RCC 7860 (cell line): ENCODE measurements around the gene GJB5.
"Not testable (repeated sequence)": the region's sequence is repeated elsewhere in the genome, so short reads cannot be mapped to it uniquely, and the experiment has no call there.

Source experiments
- DNase-seq: peaks from one replicate; pipeline ENCODE4 v3.0.0-alpha.2; 2015; ENCODE audit warnings: low spot score
- FAIRE-seq: peaks from 2 replicates; lab custom pipeline; 2012; peaks lifted over from hg19 to GRCh38; lab: Jason Lieb, UNC

GJB5 gene

DNA sequence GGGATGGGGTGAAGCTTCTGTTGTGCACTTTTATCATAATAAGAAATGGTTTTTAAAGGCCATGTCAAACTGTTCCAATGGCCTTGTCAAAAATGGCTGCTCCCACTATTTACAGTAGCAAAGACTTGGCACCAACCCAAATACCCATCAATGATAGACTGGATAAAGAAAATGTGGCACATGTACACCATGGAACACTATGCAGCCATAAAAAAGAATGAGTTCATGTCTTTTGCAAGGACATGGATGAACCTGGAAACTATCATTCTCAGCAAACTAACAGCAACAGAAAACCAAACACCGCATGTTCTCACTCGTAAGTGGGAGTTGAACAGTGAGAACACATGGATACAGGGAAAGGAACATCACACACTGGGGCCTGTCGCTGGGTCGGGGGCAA lies 18.3 kb downstream of the GJB5 start:
- not testable (repeated sequence) for FAIRE-seq, DNase-seq

DNA sequence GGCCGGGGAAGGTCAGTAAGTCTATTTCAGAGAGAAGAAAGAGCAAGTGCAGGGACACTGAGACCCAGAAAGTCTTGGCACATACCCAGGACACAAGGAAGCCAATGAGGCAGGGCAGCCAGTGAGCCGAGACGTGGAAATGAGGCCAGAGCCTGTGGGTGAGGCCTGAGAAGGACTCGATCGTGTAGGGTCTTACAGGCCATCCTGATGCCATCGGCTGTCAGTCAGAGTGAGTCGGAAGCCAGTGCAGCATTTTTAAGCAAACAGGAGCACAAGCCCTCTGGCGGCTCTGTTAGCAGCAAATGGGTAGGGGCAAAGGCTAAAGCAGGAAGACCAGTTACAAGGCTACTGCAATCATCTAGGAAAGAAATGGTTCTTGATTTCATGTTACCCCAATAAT lies 20.1 kb downstream of the GJB5 start:
- no peak for DNase-seq
- FAIRE-seq: no peak

DNA sequence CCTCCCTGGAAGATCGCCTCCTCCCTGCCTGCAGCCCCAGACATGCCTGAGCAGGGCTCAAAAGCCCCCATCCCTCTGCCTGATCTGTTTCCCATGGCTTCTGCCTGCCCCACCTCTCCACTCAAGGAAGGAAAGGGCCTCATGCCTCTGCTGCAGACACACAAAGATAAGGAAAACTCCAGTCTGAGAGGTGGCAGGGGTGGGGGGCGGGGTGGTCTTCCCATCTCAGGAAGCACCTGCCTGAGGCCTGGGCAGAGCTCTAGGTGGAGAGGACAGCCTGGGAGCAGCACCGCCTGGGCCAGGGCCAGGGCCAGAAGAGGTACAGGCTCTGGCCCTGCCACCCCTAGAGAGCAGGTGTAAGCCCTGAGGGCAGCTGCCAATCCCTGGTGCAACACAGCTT lies 22.1 kb downstream of the GJB5 start:
- DNase-seq (no peak), FAIRE-seq (no peak)

DNA sequence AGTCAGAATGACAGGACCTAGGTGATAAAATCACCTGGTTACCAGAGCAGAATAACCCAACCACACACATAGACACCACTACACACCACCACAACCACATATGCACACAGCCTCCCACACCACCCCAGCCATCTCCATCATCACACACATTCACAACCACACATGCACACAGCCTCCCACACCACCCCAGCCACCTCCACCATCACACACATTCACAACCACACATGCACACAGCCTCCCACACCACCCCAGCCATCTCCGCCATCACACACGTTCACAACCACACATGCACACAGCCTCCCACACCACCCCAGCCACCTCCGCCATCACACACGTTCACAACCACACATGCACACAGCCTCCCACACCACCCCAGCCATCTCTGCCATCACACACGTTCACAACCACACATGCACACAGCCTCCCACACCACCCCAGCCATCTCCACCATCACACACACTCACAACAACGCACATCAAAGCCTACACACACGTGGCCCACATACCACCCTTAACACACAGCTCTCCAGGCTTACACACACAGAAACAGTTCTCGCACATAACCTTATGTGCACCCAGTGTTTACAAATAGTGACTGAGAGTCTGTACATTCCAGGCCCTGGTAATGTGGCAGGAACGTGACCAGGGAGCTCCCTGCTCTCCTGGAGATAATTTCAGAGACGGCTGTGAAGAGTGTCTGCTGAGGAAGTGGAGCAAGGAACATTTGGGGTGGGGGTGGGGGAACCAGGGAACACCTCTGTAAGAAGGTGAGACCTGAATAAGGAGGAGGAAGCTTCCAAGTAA lies 22.9 kb downstream of the GJB5 start:
- DNase-seq (no peak), FAIRE-seq (no peak)

DNA sequence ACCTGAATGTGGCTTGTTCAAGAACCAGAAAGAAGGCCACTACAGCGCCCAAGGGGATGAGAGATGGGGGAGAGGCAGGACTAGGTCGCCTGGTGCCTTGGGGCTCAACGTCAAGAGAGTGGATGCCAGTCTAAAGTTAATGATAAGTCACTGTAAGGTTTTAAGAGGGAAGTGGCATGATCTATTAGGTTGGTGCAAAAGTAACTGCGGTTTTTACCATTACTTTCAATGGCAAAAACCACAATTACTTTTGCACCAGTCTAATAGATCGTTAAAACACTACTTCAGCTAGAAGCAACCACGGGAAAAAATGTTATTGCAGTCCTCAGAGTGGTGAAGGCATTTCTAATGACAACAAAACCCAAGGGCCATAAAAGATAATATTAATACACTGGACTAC lies 23.5 kb downstream of the GJB5 start:
- no peak for DNase-seq
- no peak for FAIRE-seq

DNA sequence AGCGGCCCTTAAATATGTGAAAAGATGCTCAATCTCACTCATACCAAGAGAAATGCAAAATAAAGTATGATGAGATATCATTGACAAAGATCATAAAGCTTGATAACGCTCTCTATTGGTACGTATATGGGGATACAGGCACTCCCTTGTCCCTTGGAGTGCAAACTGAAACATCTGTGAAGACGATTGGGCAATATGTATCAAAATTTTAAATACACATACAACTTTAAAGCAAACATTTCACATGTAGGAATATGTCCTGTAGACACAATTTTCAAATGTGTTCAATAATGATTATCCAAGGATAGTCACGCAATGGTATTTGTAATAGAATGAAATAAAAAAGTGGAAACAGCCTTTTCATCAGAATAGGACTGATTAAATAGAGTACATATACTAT lies 24.2 kb downstream of the GJB5 start:
- FAIRE-seq (no peak), DNase-seq (no peak)

DNA sequence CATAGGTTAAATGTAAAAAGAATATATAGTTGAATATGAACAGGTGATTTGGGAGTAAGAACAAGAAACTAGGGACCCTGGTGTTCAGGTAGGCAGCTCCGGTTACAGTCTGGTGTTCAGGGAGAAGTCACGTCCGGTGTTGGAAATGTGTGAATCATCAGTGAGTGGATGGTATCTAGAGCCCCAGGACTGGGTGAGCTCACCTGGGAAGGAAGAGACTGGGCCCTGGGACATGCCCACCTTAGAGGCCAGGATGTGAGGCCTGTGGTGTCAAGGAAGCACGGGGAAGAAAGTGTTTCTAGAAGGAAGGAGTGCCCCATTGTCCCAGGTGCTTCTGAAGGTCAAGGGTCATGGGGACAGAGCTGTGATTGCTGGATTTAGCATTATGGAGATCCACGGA lies 24.7 kb downstream of the GJB5 start:
- FAIRE-seq (no peak), DNase-seq (no peak)

DNA sequence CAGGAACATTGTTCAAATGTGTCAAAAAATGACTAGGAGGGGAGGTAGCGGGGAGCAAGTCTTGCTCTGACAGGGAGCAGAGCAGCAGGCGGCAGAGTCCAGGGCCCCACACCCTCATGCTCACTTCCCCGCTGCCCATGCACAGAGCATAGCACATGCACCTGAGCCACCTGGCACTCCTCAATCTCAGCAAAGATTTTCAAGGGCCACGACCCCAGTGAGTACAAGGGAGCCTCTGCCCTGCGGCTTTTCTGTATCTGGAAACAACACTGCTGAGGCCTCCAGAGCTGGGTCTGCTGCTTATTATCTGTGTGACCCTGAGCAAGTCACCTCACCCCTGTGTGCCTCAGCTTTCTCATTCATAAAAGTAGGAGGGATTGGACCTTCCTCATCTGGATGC lies 25.1 kb downstream of the GJB5 start:
- FAIRE-seq: no peak
- no peak for DNase-seq

DNA sequence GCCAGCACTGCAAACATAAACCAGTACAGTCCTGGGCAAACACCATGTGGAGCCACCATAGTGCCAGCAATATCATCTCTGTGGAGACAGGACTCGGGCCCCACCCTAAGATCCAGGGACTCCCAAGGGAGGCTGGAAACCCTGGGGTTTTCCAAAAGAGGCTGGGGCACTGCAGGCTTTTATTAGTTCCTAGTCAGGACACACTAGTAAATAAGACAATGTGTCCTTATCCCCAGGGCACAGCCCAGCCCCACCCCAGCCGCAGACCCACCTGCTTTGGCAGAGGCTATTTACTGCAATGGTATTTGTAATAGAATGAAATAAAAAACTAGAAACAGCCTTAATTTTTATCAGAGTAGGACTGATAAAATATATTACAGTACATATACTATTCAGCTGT lies 25.7 kb downstream of the GJB5 start:
- no peak for FAIRE-seq

DNA sequence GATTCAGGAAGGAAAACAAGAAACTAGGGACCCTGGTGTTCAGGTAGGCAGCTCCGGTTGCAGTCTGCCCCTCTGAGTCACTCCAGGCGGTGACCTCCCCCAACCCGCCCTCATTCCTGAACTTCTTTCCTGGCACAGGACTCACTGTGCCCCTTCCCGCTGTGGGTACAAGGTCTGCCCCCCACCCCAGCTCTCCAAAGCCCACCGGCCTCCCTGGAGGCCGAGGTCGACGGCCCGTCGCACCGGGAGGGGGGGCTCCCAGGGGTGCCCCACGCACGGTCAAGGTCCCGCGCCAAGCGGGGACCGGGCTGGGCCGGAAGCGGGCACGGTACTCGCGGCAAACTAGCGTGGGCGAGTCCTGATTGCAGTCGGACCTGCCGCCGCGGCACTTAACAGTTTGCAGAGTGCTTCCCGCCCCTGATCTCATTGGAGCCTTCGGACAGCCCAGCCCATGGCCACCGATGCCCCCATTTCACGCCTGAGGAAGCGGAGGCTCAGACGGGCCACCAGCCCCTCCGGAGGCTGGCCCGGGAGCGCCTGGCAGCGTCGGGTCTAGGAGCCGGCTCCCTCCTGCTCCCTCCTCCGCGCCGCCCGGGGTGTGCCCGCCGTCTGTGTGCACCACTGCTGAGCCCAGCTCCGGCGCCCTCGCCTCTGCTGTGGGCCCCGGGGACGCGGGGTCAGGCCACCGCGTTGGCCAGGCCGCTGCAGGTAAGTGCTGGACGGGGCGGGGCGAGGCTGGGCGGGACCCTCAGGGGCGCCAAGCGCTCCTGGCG lies 26.4 kb downstream of the GJB5 start, which contains the start of gene GJB3:
Gene GJB3, plus strand, starts transcription at position 144 of the 773 bp plus-strand sequence. CDS start 3,549 bp downstream, outside the sequence.
- FAIRE-seq: no peak

More for the DNA sequence above, 25.7 kb downstream of the GJB5 start:
- no peak for DNase-seq

DNA sequence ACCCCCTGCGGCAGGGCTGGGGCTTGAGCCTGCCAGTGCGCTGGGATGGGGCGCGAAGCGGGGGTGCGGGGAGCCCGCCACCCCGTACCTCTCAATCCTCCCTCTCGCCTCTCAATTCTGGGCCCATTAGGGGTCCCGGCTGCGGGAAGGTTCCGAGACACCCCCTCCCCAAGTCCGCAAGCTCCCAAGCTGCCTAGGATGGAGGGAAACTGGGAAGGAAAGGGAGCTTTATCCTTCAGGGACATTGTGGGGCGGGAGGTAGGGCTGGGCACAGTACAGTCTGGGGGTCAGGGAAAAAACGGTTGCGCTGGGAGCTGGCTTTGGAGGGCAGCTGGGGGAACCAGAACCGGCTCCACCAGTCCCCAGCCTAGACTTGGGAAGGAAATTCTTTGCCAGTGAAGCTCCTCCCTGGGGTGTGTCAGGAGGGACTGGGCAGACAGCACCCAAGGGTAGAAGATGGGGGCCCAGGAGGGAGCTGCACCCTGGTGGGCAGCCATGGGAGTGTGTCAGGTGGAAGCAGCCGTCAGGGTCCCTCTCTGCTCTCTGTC lies 27.1 kb downstream of the GJB5 start:
- FAIRE-seq (no peak), DNase-seq (no peak)

More for the DNA sequence above, 26.4 kb downstream of the GJB5 start, which contains the start of gene GJB3:
- DNase-seq: no peak

DNA sequence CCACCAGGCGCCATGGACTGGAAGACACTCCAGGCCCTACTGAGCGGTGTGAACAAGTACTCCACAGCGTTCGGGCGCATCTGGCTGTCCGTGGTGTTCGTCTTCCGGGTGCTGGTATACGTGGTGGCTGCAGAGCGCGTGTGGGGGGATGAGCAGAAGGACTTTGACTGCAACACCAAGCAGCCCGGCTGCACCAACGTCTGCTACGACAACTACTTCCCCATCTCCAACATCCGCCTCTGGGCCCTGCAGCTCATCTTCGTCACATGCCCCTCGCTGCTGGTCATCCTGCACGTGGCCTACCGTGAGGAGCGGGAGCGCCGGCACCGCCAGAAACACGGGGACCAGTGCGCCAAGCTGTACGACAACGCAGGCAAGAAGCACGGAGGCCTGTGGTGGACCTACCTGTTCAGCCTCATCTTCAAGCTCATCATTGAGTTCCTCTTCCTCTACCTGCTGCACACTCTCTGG lies 29.9 kb downstream of the GJB5 start:
- FAIRE-seq: no peak
- DNase-seq: no peak

DNA sequence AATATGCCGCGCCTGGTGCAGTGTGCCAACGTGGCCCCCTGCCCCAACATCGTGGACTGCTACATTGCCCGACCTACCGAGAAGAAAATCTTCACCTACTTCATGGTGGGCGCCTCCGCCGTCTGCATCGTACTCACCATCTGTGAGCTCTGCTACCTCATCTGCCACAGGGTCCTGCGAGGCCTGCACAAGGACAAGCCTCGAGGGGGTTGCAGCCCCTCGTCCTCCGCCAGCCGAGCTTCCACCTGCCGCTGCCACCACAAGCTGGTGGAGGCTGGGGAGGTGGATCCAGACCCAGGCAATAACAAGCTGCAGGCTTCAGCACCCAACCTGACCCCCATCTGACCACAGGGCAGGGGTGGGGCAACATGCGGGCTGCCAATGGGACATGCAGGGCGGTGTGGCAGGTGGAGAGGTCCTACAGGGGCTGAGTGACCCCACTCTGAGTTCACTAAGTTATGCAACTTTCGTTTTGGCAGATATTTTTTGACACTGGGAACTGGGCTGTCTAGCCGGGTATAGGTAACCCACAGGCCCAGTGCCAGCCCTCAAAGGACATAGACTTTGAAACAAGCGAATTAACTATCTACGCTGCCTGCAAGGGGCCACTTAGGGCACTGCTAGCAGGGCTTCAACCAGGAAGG lies 30.5 kb downstream of the GJB5 start:
- no peak for FAIRE-seq
- DNase-seq: no peak

DNA sequence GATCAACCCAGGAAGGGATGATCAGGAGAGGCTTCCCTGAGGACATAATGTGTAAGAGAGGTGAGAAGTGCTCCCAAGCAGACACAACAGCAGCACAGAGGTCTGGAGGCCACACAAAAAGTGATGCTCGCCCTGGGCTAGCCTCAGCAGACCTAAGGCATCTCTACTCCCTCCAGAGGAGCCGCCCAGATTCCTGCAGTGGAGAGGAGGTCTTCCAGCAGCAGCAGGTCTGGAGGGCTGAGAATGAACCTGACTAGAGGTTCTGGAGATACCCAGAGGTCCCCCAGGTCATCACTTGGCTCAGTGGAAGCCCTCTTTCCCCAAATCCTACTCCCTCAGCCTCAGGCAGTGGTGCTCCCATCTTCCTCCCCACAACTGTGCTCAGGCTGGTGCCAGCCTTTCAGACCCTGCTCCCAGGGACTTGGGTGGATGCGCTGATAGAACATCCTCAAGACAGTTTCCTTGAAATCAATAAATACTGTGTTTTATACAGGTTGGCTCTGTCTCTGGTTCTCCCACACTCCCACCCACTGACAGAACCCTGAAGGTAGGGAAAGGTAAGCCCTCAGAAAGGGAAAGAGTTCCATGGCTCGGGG lies 31.1 kb downstream of the GJB5 start:
- FAIRE-seq (no peak), DNase-seq (no peak)

DNA sequence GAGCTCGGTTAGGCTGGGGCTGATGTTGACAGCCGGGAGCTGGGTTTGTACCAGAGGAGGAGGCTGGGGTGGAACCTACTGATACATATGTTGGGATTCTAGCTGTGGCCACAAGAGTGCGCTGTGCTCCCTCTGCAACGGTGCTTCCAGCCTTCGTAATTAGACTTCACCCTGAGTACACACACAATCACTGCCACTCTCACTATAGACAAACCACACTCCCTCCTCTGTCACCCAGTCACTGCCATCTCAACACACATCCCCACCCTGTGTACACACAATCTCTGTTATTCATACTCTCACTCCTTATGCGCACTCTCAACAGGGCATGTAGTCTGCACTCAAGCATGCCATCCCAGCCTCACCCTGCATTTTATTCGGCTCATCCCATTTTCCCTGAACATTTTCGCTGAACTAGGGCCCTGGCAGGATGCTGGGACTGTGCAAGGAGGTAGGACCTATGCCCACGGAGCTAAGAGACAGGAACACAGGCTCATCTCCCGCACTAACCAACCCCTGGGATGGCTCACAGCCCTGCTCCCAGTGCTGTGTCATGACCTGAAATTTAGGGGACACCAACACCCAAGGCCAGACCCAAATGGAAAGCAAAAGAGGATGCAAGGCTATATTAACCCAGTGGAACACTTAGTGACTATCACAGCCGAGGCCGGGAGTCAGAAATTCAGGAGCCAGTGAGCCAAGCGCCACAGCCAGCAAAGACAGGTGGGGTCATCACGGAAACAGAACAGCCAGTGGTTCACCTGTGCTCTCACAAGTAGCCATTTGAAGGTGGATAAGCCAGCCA lies 31.9 kb downstream of the GJB5 start:
- DNase-seq: peak; percentile 60
- no peak for FAIRE-seq

DNA sequence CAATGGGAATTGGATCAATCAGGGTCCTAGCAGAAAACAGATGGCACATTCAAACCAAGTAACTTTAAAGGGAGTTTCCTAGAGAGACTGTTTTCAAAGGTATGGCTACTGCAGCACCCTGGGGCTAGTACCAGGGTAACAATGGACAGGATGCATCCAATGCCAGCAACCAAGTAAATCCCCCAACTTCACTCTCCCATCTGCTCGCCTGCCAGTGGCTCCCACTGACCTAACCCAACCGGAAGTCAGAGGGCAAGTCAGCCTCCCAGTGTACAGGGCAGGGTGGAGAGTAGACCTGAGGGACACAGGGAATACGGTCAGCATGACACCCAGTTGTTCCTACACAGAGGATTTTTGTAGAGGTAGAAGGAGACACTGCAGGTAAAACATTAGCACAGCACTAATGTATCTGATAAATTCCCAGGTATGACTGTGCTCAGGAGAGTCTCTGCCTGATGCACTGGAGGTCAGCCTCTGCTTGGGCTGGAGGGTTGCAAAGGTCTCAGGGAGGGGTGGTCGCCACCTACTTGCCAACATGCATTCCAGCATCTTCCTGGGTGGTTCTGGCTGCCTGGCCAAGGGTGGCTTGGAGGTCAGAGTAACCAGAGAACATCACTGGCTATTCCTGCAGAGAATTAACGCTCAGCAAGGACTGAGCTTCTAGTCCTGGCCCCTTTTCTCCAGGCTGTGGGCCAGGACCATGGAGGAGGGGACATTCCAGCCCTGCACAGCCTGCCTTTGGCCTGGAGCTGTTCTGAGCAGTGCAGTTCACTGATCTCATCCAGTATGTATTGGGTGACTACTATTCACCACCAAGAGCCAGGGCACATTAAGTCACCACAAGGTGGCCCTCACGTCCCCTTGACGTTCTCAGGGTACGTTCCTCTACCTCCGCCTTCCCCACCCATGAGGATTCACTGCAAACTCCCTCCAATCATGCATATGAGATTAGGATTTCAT lies 32.9 kb downstream of the GJB5 start:
- no peak for FAIRE-seq

DNA sequence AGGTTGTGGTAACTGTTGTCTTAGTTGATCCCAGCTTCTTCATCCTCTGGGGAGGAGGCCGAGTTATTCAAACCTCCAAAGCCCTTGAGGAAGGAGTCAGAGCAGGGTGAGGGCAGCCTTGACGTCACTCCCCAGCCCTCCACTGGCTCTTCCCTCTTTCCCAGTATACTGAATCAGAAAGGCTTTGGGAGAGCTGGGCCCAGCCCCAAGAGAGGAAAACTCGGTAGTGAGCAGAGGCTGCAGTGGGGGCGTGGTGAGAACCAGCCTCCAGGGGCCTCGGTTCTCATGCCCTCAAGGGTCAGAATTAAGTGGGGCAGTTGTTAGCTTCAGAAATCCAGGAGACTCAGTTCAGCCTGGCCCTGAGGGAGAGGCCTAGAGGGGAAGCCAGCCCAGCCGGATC lies 36.1 kb downstream of the GJB5 start:
- no peak for FAIRE-seq

More for the DNA sequence above, 32.9 kb downstream of the GJB5 start:
- no peak for DNase-seq

DNA sequence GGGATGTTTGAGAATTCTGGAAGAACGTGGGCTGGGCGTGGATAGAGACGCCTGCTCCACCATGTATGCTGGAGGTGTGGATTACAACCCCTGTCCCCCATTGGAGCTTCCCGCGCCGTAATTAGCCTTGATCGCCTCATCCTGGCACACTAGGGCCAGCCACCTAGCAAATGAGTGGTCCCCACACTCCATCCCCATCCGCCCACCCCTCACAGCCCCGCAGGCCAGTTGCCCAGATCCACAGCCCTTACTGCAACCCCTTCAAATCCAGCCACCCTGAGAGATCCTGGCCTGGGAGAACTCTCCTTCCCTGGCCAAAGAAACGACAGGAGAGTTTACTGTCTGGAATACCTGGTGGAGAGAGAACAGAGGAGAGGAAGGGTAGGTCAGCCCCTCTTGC lies 37.6 kb downstream of the GJB5 start:
- FAIRE-seq (no peak), DNase-seq (no peak)

More for the DNA sequence above, 36.1 kb downstream of the GJB5 start:
- no peak for DNase-seq
